Vagina (tissue), 2 donors: ENCODE data around the gene CHCHD6.

ENCODE experiments used
- POLR2A ChIP-seq, 2 donors: fragments of 450-650 bp; IDR thresholded peaks; one replicate each; pipeline ENCODE4 v1.6.1; 2017; ENCODE audit warnings: antibody characterized with exemption in 2 of 2, mild to moderate bottlenecking in 2 of 2, moderate library complexity in 2 of 2
- POLR2AphosphoS5 ChIP-seq, 2 donors: sonication (generic); formaldehyde crosslinking; IDR thresholded peaks; one replicate each; pipeline ENCODE4 v1.9.0; 2017; ENCODE audit warnings: antibody characterized with exemption in 2 of 2, mild to moderate bottlenecking in 2 of 2, low read depth in 1 of 2; ENCODE audit not compliant: insufficient read depth in 1 of 2
- TF ChIP-seq, protein P1 (sequence below), 3 experiments: fragments of 450-650 bp in 2 of 3; fragments of 200-600 bp in 1 of 3; sonication (generic) in 1 of 3; IDR thresholded peaks; one replicate each; pipeline ENCODE4 v1.5.1; 2017 to 2019; ENCODE audit warnings: antibody characterized with exemption in 3 of 3, mild to moderate bottlenecking in 2 of 3, moderate library complexity in 2 of 3

GRCh38 chr3:126854666-126855065 is 150.6 kb downstream of the CHCHD6 start:
- TF ChIP-seq, protein P1, sequence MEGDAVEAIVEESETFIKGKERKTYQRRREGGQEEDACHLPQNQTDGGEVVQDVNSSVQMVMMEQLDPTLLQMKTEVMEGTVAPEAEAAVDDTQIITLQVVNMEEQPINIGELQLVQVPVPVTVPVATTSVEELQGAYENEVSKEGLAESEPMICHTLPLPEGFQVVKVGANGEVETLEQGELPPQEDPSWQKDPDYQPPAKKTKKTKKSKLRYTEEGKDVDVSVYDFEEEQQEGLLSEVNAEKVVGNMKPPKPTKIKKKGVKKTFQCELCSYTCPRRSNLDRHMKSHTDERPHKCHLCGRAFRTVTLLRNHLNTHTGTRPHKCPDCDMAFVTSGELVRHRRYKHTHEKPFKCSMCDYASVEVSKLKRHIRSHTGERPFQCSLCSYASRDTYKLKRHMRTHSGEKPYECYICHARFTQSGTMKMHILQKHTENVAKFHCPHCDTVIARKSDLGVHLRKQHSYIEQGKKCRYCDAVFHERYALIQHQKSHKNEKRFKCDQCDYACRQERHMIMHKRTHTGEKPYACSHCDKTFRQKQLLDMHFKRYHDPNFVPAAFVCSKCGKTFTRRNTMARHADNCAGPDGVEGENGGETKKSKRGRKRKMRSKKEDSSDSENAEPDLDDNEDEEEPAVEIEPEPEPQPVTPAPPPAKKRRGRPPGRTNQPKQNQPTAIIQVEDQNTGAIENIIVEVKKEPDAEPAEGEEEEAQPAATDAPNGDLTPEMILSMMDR (IDR thresholded peaks at IDR 0.05), result no peak
- TF ChIP-seq POLR2AphosphoS5 (IDR thresholded peaks at IDR 0.05; ENCODE audit: insufficient read depth in 1 of 2, low read depth in 1 of 2), result no peak
- no peak for TF ChIP-seq POLR2A (IDR thresholded peaks at IDR 0.05)
